ENCODE results near the gene ZNF492.
"Not testable (repeated sequence)": the region's sequence is repeated elsewhere in the genome, so short reads cannot be mapped to it uniquely, and the experiment has no call there.

ZNF492 gene

DNA sequence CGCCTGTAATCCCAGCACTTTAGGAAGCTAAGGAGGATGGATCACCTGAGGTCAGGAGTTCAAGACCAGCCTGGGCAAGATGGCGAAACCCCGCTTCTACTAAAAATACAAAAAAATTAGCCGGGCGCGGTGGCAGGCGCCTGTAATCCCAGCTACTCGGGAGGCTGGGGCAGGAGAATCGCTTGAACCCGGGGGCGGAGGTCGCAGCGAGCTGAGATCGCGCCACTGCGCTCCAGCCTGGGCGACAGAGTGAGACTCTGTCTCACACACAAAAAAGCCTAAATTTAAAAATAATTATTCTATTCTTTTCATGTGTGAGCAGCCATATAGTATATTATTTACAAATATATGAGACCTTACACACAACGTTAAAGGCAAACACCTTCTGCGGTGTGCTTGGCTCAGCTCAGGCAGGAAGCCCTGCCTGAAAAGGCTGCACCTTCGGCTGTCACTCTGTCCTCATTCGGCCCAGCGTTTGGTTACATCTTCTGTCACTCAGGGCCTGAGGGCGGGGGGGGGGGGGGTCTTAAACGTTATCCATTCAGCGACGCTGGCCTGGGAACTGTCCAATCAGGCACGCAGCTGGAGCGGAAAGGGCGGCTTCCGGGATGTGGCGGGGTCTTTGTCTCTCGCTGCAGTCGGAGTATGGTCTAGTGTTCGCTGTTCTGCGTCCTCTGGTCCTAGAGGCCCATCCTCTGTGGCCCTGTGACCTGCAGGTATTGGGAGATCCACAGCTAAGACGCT lies at the start of gene ZNF492:
Gene ZNF492, plus strand, starts transcription at position 619 of the 744 bp plus-strand sequence. CDS start 19,076 bp downstream, outside the sequence.
- not testable (repeated sequence) for H3K27me3 Mint-ChIP-seq, H3K9me3 Mint-ChIP-seq, H3K36me3 Mint-ChIP-seq
- Mint-ChIP-seq H3K4me3 (peak within 1 kb of the TSS; percentile 99), H3K27ac (peak within 1 kb of the TSS; percentile 98), H3K4me1 (peaks cover 2 to 13% of the 10 kb centered on the region in 2 donors)
- DNase-seq (peak; percentile 80), ATAC-seq (replicated peaks) (peak; percentile 98)

DNA sequence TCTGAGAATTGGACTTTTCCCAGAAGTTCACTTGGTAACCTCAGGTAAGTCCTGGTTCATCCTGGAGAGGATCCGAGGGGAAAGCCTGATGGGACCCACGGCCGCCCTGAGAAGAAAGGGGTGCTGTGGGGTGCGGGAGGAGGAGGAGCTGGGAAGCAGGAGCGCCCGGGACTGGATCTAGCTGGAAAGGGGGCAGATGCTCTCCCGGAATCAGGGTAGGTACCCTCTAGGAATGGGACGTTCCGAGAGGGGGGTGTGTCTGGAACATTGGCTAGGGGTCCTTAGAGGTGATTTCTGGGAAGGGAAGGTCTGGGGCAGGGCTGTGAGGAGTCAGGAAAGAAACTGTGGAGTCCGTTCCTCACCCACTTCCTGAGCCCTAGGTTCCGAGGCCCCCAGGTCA lies 38.7 kb upstream of the ZNF492 start:
- Mint-ChIP-seq H3K27me3 (peaks cover 6 to 8% of the 10 kb centered on the region in 2 donors), H3K36me3 (peaks cover 2 to 9% of the 10 kb centered on the region in 2 donors), H3K4me3 (no peak overlapping the region), H3K9me3 (peaks cover 21 to 23% of the 10 kb centered on the region in 2 donors), H3K27ac (no peak overlapping the region), H3K4me1 (no peaks in the 10 kb centered on the region)
- ATAC-seq (replicated peaks) = no peak
- DNase-seq = no peak

DNA sequence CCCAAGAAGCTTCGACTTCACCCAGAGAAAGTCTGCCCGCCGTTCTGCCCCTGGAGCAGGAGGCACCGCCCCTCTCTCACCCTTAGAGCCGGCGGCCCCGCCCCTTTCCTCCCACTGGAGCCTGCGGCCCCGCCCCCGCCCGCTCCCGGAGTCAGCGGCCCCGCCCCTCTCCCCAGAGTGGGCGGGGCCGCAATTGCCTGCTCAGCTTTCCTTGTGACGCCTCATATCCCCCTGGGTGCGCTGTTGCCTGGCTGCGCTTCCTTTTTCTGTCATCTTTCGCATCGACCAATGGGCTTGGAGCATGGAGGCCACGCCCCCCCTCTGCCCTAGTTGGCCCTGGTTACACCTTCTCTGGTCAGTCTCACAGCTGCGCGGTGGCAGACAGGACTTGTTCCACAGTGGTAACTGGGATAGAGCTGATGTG lies 38.2 kb upstream of the ZNF492 start:
- no peak for DNase-seq
- Mint-ChIP-seq H3K4me1 (no peaks in the 10 kb centered on the region), H3K27ac (no peak overlapping the region), H3K4me3 (no peak overlapping the region), H3K9me3 (peaks cover 21 to 23% of the 10 kb centered on the region in 2 donors), H3K27me3 (peaks cover 6 to 8% of the 10 kb centered on the region in 2 donors), H3K36me3 (peaks cover 2 to 9% of the 10 kb centered on the region in 2 donors)
- ATAC-seq (replicated peaks) = no peak

DNA sequence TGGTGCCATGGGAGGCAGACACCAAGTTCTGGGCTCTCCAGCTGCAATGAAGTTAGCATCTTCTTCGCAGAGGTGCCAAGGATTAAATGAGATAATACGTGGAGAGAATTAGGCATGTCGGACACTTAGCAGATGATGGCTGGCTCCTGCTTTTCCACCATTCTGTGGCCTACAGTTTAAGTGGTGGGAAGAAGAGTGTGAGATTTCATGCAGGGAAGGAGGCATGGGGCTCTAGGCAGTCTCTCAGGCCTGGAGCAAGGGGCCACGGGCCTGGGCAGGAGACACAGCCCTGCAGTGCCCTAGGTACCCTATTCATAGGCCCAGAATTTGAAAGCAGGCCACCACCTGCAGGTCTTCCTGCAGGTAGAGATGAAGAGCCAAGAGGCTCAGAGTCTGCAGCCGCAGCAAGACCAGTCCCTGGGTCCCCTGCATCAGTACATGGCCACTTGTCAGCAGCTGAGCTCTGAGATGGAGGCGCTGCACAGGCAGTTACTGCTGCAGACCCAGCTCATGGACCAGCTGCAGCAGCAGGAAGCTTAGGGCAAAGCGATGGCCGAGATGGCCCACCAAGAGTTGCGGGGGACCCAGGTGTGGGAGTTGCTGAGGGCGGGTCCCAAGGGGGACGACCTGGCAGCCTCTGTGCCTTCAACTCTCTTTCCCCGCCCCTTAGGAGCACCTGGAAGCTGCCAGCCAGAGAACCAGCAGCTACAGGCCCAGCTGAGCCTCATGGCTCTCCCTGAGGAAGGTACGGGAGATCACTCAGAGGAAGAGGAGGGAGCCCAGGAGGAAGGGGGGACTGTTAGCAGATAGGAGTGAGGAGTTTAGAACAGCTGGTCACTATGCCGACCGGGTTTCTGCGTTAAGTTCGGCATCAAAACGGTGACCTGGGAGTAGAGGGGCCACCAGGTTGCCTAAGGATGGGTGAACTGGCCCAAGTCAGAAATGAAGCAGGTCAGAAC lies 33.2 kb upstream of the ZNF492 start:
- Mint-ChIP-seq H3K4me1 (no peaks in the 10 kb centered on the region), H3K27me3 (peaks cover 0 to 8% of the 10 kb centered on the region in 2 donors), H3K27ac (no peak overlapping the region), H3K4me3 (no peak overlapping the region), H3K9me3 (peaks cover 17 to 22% of the 10 kb centered on the region in 2 donors), H3K36me3 (peaks cover 2 to 3% of the 10 kb centered on the region in 2 donors)
- DNase-seq (no peak), ATAC-seq (replicated peaks) (no peak)

DNA sequence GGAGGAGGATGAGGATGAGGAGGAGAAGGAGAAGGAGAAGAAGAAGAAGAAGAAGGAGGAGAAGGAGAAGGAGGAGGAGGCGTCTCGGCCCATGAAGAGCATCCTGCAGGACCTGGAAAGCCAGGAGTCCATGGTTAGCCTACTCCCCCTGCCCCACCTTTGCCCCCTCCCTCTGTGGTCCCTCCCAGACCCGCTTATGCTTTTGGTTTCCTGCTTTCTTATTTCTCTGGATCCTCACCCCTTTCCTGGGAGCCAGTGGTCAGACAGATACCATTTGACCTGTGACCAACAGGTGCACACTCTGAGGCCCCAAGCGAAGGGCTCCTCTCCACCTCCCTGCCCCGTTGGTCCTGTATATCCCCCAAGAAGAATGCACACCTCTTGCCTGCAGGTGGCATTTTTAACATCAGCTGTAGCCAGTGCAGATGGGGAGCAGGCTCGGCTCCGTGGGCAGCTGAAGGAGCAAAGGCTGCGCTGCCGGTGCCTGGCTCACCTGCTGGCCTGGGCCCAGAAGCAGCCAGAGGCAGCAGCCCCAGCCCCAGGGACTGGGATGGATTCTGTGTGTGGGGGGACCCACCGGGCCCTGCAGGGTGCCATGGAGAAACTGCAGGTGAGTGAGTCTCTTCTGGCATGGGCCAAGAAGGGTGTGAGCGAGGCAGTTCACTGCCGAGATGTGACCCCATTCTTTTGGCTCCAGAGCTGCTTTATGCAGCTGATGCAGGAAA lies 32.1 kb upstream of the ZNF492 start:
- Mint-ChIP-seq H3K27me3 (peaks cover 0 to 8% of the 10 kb centered on the region in 2 donors), H3K4me3 (no peak overlapping the region), H3K27ac (no peak overlapping the region), H3K36me3 (no peaks in the 10 kb centered on the region), H3K9me3 (peaks cover 13 to 17% of the 10 kb centered on the region in 2 donors), H3K4me1 (no peaks in the 10 kb centered on the region)
- ATAC-seq (replicated peaks) (no peak), DNase-seq (no peak)

DNA sequence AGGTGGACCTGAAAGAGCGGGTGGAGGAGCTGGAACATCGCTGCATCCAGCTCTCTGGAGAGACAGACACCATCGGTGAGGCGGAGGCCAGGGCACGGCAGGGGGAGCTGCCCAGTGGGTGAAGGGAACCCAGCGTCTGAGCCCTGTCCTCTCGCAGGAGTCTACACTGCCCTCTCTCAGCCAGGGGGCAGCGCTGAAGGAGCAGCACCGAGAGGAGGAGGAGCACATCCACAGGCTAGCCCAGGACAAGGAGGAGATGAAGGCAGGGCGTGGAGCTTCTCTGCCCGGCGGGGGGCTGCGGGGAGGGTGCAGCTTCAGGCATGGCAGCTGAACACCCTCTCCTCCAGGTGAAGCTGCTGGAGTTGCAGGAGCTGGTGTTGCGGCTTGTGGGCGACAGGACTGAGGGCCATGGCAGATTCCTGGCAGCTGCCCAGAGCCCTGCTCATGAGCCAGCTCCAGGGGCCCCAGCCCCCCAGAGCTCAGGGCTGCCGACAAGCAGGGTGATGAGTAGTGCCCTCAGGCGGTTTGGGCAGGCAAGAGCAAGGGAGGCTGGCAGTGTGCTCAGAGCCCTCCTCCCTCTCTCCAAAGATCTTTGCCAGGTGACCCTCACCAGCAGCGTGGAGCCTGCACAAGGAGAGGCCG lies 31.4 kb upstream of the ZNF492 start:
- peaks cover 0 to 8% of the 10 kb centered on the region in 2 donors for H3K27me3 Mint-ChIP-seq
- no peak for ATAC-seq (replicated peaks)
- H3K9me3 Mint-ChIP-seq = peaks cover 13 to 17% of the 10 kb centered on the region in 2 donors
- no peaks in the 10 kb centered on the region for H3K36me3 Mint-ChIP-seq
- DNase-seq = no peak
- H3K27ac Mint-ChIP-seq = no peak overlapping the region
- H3K4me3 Mint-ChIP-seq = no peak overlapping the region
- no peaks in the 10 kb centered on the region for H3K4me1 Mint-ChIP-seq

DNA sequence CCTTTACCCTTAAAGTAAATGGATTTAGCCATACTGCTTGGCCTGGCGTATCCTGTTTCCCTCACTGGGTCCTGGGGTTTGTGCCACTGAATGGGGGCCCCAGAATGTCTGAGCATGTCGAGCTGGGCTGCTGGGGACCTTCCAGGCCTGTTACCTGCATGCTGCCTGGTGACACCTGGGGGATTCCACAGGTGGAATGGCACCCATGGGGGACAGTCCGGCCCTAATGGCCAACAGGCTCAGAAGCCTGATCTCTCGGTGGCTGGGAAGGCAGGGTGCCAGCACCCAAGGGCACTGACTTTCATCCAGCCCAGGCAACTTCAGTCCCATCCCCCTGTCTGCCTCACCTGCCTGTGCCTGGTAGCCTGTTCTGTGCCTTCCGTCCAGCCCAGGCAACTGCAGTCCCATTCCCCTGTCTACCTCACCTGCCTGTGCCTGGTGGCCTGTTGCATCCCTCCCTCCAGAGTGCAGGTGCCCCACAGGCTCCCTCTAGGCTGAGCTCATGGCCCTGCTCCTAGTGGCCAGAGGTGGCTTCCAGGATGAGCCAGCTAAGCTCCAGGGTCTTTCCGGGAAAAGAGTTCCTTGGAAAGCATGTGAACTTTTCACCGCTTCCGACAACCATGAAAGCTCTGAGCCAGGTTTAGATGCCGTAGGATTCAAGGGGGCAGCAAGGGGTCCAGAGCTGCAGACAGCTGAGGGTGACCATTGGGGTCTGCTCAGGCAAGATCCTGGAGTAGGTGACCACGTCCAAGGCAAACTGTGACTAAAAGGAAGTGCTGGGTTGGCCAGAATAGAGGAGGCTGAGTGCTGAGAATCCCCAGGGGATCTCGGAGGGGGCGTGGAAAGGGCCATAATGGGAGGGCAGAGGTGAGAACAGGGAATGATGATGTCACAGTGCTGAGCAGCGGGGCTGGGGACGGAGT lies 30.3 kb upstream of the ZNF492 start:
- DNase-seq (no peak), ATAC-seq (replicated peaks) (no peak)
- H3K4me3 Mint-ChIP-seq = no peak overlapping the region
- peaks cover 10 to 12% of the 10 kb centered on the region in 2 donors for H3K9me3 Mint-ChIP-seq
- H3K4me1 Mint-ChIP-seq = no peaks in the 10 kb centered on the region
- no peaks in the 10 kb centered on the region for H3K36me3 Mint-ChIP-seq
- no peak overlapping the region for H3K27ac Mint-ChIP-seq
- H3K27me3 Mint-ChIP-seq = peaks cover 0 to 8% of the 10 kb centered on the region in 2 donors

DNA sequence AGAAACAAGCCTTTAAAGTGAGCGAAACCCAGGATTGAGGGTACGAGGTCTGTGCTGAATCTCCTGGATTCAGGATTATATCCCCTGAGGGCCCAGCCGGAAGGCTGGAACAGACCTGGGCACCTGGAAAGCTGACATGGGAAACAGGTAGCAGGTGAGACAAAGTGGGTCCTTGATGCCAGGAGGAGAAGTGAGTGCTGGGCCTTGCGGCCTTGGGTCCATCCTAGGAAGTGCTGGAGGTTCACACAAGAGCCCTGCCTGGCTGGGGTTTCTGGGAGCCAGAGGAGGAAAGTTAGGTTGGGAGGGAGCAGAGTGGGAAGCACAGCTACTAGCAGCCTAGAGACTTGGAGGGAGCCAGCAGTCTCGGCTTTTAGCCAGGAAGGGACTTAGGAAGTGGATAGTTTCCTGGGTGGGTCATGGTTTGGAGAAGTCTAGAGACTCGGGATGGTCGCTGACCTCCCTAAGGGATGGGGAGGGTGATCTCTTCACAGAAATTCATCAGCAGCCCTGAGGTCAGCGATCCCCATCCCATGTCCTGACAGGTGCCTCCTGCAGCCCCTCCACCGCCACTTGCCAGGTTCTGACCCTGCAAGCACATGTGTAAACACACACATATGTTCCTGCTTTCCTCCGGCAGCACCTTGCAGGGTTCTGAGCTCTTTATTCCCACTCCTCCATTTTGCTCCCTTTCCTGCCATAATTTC lies 29.4 kb upstream of the ZNF492 start:
- Mint-ChIP-seq H3K4me1 (no peaks in the 10 kb centered on the region), H3K9me3 (peaks cover 6 to 7% of the 10 kb centered on the region in 2 donors), H3K4me3 (no peak overlapping the region), H3K27ac (no peak overlapping the region), H3K36me3 (no peaks in the 10 kb centered on the region), H3K27me3 (no peaks in the 10 kb centered on the region)
- ATAC-seq (replicated peaks) (no peak), DNase-seq (no peak)

DNA sequence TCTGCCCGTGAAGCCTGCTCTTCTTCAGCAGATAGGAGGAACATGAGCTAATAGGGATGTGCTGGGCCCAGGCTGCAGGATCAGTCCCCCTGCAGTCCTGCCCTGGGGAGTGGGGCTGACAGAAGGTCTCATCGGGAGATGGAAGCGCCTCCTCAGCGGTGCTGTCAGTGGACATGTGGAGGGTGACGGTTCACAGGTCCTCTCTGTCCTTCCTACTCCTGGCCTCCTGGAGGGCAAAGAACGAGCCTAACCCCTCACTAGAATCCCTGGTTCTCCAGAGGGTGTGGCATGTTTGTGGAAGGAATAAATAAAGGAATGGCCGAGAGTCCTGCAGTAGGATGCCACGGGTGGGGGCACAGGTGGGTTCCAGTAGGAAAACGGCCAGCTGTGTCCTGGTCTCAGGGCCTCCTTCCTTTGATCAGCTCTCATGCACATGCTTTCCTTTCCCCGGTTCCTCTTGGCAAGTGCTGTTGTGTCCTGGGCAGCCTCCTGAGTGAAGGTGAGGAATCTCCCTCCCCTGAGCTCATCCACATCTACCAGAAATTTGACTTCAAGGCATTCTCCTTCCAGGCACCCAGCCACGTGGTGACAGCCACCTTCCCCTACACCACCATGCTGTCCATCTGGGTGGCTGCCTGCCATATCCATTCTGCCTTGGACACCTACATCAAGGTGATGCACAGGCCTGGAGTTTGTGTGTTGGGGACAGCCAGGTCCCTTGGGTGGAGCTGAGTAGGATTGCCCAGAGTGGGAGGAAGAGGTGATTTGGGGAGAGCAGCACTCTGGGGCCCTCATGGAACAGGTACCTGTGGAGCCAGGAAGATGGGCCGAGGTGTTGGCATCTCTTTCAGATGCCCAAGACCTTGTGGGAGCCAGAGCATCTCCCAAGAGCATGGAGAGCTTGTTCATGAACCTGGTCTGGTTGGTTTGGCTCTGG lies 28.6 kb upstream of the ZNF492 start:
- H3K27ac Mint-ChIP-seq = no peak overlapping the region
- ATAC-seq (replicated peaks) = no peak

DNA sequence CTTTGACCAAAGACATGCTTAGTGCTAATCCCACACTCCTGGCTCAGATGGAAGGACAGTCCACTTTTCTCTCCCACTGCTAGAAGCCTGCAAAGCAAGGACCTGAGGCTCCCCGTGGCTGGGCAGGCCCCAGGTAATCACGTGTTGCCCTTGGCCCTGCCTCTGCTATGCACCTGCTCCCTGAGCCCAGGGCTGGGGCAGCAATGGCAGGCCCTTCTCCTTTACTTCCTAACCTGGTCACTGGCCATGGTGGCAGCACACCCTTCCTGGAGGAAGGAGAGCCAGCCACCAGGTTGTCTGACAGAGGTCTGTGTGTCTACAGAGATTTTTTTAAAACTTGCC lies 27.9 kb upstream of the ZNF492 start:
- H3K4me1 Mint-ChIP-seq = no peaks in the 10 kb centered on the region
- ATAC-seq (replicated peaks) = no peak
- DNase-seq = no peak
- H3K36me3 Mint-ChIP-seq = no peaks in the 10 kb centered on the region
- peaks cover 7 to 12% of the 10 kb centered on the region in 2 donors for H3K9me3 Mint-ChIP-seq
- H3K27ac Mint-ChIP-seq = no peak overlapping the region
- H3K4me3 Mint-ChIP-seq = no peak overlapping the region
- no peaks in the 10 kb centered on the region for H3K27me3 Mint-ChIP-seq

More for the DNA sequence above, 28.6 kb upstream of the ZNF492 start:
- no peaks in the 10 kb centered on the region for H3K27me3 Mint-ChIP-seq
- DNase-seq = no peak
- no peaks in the 10 kb centered on the region for H3K4me1 Mint-ChIP-seq
- no peak overlapping the region for H3K4me3 Mint-ChIP-seq
- H3K36me3 Mint-ChIP-seq = no peaks in the 10 kb centered on the region
- H3K9me3 Mint-ChIP-seq = peaks cover 9 to 12% of the 10 kb centered on the region in 2 donors

DNA sequence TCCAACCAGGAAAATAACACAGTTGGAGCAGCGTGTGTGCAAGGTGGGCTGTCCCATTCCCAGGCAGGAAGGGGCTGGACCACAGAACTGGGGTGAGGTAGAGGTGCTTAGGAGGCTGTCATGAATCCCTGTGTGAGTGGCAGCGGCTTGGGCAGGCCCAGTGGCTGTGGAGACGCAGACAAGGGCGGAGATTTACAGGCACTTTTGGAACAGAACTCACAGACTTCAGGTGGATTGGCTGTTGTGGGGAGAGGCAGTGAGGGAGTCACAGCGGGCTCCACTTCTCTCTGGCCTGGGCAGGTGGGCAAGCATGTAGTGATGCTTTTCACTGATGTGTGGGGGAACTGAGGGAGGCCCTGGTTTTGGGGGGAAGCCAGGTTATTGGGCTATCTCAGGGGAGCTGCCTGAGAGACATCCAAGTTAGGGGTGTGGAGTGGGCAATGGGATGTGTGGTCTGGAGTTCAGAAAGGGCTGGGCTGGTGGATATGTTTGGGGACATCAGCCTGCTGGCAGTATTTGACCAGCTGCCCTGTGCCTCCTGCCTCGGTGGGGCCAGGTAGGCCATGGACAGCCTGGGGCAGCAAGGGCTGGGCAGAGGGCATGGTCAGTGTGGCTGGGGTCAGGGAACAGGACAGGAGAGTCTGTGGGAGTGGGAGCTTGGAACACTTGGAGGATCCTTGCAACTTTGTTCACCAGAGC lies 27.0 kb upstream of the ZNF492 start:
- H3K36me3 Mint-ChIP-seq = no peaks in the 10 kb centered on the region
- no peak overlapping the region for H3K4me3 Mint-ChIP-seq
- H3K9me3 Mint-ChIP-seq = peaks cover 5 to 12% of the 10 kb centered on the region in 2 donors
- no peak overlapping the region for H3K27ac Mint-ChIP-seq
- ATAC-seq (replicated peaks) (no peak), DNase-seq (no peak)
- H3K27me3 Mint-ChIP-seq = no peaks in the 10 kb centered on the region
- H3K4me1 Mint-ChIP-seq = no peaks in the 10 kb centered on the region

All from stimulated activated naive B cell treated with anti-CD40 and anti-IgM and Interleukin-4, amounts not matched to agents 10 μg/mL and 1 μg/mL and 100 μg/mL, for 72 hours (primary cell).